Mesothelial cell of epicardium (in vitro differentiated cells): ENCODE data around the gene RBP5. TPM values are rescaled to one million over a fixed set of nuclear protein-coding genes. Genes with fewer than 3 reads are reported as not detected.

ENCODE experiments used
- DNase-seq, 2 experiments: peaks; one replicate each; pipeline ENCODE4 v3.0.0; 2021; ENCODE audit warnings: low spot score in 2 of 2; ENCODE audit not compliant: unreplicated experiment in 2 of 2
- H3K27ac Mint-ChIP-seq: 2 replicates; pipeline ENCODE4 v1.8.0; 2021; ENCODE audit warnings: mixed read lengths
- H3K27me3 Mint-ChIP-seq: 2 replicates; pipeline ENCODE4 v1.8.0; 2021; ENCODE audit warnings: low read depth, mixed read lengths
- H3K36me3 Mint-ChIP-seq: 2 replicates; pipeline ENCODE4 v1.8.0; 2021; ENCODE audit warnings: mixed read lengths
- H3K4me1 Mint-ChIP-seq: 2 replicates; pipeline ENCODE4 v1.8.0; 2021; ENCODE audit warnings: mixed read lengths
- H3K4me3 Mint-ChIP-seq: 2 replicates; pipeline ENCODE4 v1.8.0; 2021; ENCODE audit warnings: mild to moderate bottlenecking, moderate library complexity, mixed read lengths
- H3K9me3 Mint-ChIP-seq: 2 replicates; pipeline ENCODE4 v1.8.0; 2021; ENCODE audit warnings: mixed read lengths
- total RNA-seq: library from RNA; stranded (reverse); gene quantifications from 3 replicates; pipeline ENCODE4 v1.2.1, GENCODE V29; 2021
- TF ChIP-seq, protein P1 (sequence below): fragments of 200-600 bp; sonication (generic); IDR thresholded peaks from one replicate; pipeline ENCODE4 v1.5.0; 2021; ENCODE audit warnings: antibody characterized with exemption; ENCODE audit not compliant: unreplicated experiment

RBP5 gene
- total RNA-seq, 1 donor from 2014 or later = 2.1 TPM

DNA sequence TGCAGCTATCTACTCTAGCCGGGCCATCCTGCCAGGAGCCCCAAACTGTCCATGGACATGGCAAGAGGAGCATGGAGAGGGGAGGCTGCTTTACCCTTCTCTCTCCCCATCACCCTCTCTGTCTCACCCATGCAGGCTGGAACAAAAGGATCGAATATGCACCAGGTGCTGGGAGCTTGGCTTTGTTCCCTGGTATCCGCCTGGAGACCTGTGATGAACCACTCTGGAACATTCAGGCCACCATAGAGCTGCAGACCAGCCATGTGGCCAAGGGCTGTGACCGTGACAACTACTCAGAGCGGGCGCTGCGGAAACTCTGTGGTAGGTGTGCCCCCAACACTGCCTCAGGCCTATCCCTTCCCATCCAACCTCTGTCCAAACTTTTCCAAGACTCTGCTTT lies 7.4 kb upstream of the RBP5 start:
- Mint-ChIP-seq H3K27ac (no peak overlapping the region), H3K36me3 (peaks cover 36% of the 10 kb centered on the region), H3K4me3 (no peak overlapping the region), H3K27me3 (no peaks in the 10 kb centered on the region), H3K9me3 (no peaks in the 10 kb centered on the region), H3K4me1 (peaks cover 14% of the 10 kb centered on the region)
- TF ChIP-seq, protein P1, sequence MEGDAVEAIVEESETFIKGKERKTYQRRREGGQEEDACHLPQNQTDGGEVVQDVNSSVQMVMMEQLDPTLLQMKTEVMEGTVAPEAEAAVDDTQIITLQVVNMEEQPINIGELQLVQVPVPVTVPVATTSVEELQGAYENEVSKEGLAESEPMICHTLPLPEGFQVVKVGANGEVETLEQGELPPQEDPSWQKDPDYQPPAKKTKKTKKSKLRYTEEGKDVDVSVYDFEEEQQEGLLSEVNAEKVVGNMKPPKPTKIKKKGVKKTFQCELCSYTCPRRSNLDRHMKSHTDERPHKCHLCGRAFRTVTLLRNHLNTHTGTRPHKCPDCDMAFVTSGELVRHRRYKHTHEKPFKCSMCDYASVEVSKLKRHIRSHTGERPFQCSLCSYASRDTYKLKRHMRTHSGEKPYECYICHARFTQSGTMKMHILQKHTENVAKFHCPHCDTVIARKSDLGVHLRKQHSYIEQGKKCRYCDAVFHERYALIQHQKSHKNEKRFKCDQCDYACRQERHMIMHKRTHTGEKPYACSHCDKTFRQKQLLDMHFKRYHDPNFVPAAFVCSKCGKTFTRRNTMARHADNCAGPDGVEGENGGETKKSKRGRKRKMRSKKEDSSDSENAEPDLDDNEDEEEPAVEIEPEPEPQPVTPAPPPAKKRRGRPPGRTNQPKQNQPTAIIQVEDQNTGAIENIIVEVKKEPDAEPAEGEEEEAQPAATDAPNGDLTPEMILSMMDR = no peak
- DNase-seq = no peak

DNA sequence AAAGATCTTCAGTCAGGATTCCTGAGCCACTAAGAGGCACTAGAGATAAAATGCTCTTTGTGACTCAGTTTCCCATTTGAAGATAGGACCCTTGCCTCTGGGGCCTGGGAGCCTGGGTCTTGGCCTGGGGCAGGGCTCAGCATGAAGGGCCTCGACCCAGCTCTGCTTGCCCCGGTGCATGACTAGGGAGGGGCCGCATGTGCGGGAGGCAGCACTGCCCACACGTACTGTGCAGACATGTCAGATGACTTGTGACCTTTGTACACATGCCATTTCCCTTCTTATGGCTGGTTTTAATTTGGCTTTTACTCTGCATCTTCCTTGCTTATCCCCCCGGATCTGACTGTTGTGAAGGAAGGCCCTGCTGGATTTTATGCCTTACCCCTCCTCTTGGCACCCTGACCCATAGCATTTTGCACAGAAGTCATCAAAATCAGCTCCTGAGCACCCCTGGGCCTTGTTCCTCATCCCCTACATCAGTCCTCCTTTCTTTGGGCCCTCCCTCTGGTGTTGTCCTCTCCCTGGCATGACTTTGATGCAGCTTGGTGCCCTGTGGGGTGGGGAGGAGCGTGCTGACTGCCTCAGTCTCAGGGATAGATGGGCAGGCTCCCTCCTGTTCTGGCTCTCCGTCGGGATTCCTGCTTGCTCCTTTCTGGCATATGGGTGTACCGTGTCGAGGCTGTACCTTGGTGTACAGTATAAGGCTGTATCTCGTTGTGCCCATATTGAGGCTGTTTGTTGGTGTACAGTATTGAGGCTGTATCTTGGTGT lies 5.9 kb upstream of the RBP5 start:
- H3K27me3 Mint-ChIP-seq = no peaks in the 10 kb centered on the region

DNA sequence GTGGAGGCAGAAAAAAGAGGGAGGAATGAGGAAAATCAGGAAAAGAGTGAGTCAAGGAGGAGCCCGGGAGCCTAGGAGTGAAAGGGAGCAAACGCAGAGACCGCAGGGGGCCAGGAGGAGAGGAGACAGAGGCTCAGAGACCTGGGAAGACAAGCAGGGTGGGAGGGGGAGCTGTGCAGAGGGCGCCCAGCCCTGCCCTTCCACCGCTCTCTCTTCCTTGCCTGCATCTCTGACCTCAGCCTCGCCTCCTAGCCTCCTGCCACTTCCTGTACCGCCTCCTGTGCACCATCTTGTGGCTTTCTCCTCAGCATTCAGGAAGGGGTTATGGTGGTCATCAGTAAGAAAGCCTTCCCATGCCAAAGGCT lies 2.8 kb upstream of the RBP5 start:
- H3K9me3 Mint-ChIP-seq = no peaks in the 10 kb centered on the region
- TF ChIP-seq, protein P1 = no peak
- H3K27me3 Mint-ChIP-seq = no peaks in the 10 kb centered on the region
- H3K27ac Mint-ChIP-seq = peak overlapping the region; percentile 85
- H3K4me1 Mint-ChIP-seq = peaks cover 25% of the 10 kb centered on the region
- peaks cover 13% of the 10 kb centered on the region for H3K36me3 Mint-ChIP-seq
- no peak for DNase-seq
- peak overlapping the region; percentile 90 for H3K4me3 Mint-ChIP-seq

More for the DNA sequence above, 5.9 kb upstream of the RBP5 start:
- H3K9me3 Mint-ChIP-seq = no peaks in the 10 kb centered on the region
- TF ChIP-seq, protein P1 = no peak
- no peak overlapping the region for H3K4me3 Mint-ChIP-seq
- no peak for DNase-seq
- H3K36me3 Mint-ChIP-seq = peaks cover 28% of the 10 kb centered on the region
- no peak overlapping the region for H3K27ac Mint-ChIP-seq
- H3K4me1 Mint-ChIP-seq = peaks cover 21% of the 10 kb centered on the region

DNA sequence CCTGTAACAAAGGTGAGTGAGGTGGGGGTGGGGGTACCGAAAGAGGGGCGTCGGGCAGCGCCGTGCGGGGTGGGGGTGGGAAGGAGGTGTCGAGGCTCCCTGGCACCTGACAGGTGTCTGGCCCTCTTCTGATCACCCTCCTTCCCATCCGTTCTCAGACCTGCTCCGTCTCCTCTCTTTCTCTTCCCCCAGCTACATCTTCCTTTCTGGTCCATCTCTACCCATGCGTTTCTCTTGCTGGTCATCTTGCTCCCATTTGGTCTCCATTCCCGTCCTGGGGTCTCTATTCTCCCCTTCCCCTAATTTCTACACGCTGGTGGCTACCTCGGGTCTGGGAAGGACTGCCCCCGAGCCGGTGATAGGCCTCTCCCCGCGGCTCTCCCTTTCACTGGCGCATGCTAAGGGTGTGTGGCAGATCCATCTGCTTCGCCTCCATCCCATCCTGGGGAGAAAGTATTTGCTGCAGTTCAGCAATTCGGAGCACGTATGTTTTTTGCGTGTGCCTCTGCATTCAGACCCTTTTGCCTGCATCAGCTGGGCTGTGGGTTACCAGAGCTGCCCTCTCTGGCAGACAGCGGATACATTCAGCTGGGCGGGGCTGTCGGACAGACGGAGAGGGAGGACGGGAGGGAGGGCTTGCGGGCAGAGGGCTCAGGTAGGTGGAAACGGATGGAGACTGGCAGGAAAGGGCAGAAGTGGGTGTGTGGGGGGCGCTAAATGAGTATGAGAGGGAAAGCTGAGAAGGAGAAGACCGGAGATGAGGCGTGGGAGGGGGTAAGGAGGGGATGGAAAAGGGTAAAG lies 2.2 kb upstream of the RBP5 start:
- Mint-ChIP-seq H3K27me3 (no peaks in the 10 kb centered on the region), H3K9me3 (no peaks in the 10 kb centered on the region), H3K4me3 (peak overlapping the region; percentile 90), H3K36me3 (peaks cover 13% of the 10 kb centered on the region), H3K4me1 (peaks cover 25% of the 10 kb centered on the region), H3K27ac (peak overlapping the region; percentile 85)
- TF ChIP-seq, protein P1 = no peak
- DNase-seq = peak in 1 of 2 experiments; percentile 52

DNA sequence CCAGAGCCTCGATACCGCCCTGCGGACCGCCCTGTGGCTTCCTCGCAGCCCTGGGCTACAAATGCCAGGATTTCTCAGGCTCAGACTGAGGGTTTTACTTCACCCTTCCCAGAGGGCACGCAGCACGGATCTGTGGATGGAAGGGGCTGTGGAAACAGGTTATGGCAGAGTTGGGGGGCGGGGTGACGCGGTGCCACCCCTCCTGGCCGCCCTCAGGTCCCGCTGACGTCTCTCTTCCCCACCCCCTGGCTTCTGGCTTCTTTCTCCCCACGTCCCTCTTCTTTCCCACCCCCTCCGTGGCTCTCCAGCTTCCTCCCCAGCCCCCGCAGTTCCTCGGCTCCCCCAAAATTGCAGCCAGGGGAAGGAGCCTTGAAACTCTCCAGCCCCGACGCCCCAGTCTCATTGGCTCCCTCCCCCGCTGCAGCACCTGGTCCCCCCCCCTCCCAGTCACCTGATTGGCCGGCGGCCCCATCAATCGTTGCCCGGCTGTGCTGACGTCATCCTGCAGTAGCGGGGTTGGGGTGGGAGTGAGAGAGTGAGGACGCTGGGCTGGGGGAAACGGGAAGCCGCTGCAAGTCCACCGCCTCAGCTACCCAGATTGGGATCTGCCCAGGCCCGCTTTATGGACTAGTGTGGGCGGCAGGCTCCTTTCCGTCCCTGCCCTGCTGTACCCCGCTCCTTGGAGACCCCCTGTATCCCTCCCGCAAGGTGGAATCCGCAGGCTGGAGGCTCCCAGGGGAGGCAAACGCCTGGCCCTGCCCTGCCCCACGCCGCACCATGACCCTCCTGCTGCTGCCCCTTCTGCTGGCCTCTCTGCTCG lies 1.4 kb upstream of the RBP5 start, which contains the start of gene CLSTN3:
Gene CLSTN3, plus strand, starts transcription at position 500 of the 820 bp plus-strand sequence. Its CDS starts 278 bp downstream, at position 778.
- TF ChIP-seq, protein P1 = peak; percentile 10
- DNase-seq = peak; percentile 79 to 89
- Mint-ChIP-seq H3K9me3 (no peaks in the 10 kb centered on the region), H3K36me3 (peaks cover 5% of the 10 kb centered on the region), H3K4me1 (peaks cover 25% of the 10 kb centered on the region), H3K27ac (peak within 1 kb of the TSS; percentile 89), H3K4me3 (peak within 1 kb of the TSS; percentile 90), H3K27me3 (no peaks in the 10 kb centered on the region)
